ENCODE measurements around the gene ECE1. TPM values are rescaled to one million over a fixed set of nuclear protein-coding genes. Genes with fewer than 3 reads are reported as not detected.
"Not testable (repeated sequence)": the region's sequence is repeated elsewhere in the genome, so short reads cannot be mapped to it uniquely, and the experiment has no call there.

Gene ECE1
- polyA plus RNA-seq, 4 donors, result 45.5 to 51.3 (median 48.6) TPM

DNA sequence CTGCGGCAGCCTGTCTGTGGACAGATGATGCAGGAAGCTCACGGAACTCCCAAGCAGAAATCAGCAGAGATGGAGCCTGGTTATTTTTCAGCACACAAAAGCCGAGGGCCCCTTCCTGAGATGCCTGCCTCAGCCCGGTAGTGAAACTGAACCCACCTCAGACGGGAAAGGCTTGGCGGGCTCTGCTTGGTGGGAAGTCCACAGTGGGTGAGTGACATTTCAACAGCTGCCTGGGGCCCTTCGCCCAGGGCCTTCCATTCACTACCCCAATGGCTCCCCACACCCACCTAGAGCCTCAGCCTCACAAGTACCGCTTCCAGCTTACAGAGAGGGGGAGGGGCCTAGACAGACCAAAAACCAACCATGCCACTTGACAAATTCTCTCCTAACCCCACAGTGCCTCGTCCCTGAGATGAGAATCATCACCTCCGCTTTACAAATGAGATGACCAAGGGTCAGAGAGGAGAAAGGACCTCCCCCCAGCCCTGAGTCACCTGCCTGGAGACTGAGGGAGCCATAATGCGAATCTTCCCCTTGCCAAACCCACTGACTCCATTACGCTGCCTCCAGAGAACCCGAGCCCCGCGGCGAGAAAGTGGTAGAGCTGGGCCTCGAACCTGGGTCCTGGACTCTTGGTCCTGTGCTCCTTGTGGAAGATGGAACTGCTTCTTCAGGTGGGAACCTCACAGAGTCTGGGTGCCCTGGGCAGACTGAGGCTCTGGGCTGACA, 3.4 kb upstream of the ECE1 start:
- DNase-seq (ENCODE audit: low read depth in 4 of 4, low spot score in 3 of 4), result no peak

DNA sequence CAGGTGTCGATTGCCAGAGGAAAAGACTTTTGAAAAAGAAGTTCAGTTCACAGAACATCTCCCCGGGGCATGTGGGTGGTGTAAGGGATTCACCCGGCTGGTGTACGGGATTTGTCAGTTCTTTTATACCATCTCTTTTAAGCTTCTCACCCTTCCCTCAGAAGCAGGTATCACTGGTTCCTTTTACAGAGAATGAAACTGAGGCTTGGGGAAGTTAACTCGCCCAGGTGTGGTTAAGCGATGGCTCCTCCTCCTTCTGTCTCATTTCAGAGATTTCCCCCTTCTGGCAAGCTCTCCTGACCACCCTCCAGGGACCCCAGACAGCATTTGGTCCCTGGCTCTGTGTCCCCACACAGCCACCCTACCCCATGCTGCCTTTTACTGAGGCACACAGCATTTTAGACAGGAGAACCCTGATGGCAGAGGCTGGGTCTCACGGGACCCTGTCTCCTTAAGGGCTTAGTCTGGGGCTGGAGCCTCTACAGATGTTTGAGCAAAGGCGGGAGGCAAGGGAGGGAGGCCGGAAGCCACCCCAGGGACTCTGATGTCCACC, 2.8 kb upstream of the ECE1 start:
- no peak for DNase-seq (ENCODE audit: low read depth in 4 of 4, low spot score in 3 of 4)

DNA sequence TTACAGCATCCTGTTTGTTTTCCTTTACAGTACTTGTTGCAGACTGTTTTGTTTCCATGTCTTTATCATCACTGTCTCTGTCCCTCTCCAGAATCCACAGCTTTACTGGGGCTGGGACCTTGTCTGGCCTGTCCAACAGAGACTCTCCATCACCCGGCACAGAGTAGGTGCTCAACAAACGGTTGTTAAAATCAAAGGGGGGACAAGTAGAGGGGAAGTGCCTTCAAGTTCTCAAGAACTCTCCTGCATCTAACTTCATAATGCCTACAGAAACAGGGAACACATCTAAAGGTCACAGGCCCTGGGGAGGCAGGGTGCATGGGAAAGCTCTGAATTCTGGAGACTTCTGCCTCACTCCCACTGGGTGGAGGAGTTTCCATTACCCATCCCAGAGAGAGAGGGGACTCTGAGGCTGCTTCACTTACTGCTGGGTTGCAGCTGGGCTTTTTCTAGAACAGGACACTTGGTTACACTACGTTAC, 2.3 kb upstream of the ECE1 start:
- no peak for DNase-seq (ENCODE audit: low read depth in 4 of 4, low spot score in 3 of 4)

DNA sequence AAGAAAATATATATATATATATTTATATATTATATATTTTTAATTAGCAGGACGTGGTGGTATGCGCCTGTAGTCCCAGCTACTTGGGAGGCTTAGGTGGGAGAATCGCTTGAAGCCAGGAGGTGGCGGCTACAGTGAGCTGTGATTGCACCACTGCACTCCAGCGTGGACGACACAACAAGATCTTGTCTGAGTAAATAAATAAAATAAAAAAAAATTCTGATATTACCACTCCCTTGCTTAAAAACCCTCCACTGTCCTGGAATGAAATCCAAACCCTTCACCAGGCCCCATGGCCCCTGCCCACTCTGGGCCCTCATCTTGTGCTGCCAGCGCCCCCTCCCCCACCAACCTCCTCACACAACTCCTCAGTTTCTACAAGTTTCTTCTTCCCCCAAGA, 1.7 kb upstream of the ECE1 start:
- DNase-seq (ENCODE audit: low read depth in 4 of 4, low spot score in 3 of 4), result no peak

DNA sequence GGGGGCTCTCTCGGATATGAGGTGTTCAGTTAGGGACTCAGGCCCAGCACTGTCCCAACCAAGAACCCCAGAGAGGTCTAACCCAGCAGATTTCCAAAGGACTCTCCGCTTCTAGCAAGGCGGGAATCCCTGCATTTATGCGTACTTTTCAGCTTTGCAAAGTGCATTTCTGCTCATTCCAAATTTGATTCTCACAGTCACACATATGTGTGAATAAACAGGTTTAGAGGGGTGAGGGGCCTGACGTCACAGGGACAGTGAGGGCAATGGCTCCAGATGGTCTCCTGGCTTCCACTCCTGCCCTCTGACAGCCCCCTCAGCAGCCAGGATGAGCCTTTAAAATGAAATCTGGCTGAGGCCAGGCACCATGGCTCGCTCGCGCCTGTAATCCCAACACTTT, 921 bp upstream of the ECE1 start:
- DNase-seq (ENCODE audit: low read depth in 4 of 4, low spot score in 3 of 4), result no peak

DNA sequence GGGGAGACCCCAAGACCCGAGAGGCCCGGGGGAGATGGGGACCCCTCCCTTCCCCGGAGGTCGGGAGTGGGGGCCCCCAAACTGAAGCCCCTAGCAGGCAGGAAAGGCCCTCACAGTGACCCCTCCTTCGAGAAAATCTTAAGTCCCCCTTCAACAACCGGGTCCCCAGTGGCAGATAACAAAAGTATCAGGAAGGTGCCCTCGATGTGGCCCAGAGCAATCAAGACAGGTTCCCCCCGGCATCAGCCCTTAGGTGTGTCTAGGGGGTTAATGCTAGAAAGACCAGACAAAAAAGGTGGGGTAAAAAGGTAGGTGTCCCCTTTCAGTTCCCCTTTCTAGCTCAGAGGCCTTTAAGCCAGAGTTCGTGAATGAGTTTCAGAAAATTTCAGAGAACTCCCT, 282 bp upstream of the ECE1 start:
- DNase-seq (ENCODE audit: low read depth in 4 of 4, low spot score in 3 of 4), result no peak

DNA sequence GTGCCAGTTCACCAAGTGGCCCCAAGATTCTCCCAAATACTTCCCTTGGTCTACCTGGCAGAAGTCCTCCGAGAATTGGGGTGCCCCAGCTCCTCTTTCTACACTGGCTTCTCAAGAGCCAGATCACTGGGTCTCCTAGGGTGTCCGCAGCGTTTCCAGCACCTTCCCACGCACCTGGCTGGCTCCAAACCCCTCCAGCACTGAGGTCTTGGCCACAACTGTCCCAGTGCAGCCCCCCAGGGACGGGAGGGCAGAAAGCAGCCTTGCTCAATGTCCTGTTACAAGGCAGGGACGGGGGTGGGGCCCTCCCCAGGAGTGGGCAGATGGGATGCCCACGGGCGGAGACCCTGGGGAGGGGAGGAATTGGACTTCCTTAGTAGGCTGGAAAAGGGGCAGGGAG, 1.1 kb downstream of the ECE1 start:
- no peak for DNase-seq (ENCODE audit: low read depth in 4 of 4, low spot score in 3 of 4)

DNA sequence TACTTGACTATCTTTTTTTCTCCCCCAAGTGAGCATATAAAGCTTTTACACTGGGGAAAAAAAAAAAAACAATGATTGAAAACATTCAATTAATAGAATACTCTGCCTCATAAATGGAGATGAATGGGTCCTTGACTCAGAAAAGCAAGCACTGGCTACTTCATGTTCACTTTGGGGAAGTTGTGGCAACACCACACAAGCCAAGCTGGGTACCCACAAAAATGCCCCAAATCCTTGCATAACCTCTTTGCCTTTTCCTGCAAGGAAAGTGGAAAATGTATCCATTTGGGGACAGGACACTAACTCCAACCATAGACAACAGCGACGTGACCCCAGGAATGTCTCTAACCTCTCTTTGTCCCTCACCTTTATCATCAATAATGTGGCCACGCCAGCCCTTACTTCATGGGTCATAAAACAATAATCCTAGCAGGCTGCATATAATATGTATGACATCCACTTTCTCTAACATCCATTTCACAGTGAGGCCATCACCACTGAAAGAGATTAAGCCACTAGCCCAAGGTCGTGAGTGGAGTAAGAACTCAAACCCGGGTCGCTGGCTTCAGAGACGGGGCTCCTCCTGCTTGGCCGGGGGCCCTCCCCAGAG, 2.3 kb downstream of the ECE1 start:
- DNase-seq (ENCODE audit: low read depth in 4 of 4, low spot score in 3 of 4), result no peak

DNA sequence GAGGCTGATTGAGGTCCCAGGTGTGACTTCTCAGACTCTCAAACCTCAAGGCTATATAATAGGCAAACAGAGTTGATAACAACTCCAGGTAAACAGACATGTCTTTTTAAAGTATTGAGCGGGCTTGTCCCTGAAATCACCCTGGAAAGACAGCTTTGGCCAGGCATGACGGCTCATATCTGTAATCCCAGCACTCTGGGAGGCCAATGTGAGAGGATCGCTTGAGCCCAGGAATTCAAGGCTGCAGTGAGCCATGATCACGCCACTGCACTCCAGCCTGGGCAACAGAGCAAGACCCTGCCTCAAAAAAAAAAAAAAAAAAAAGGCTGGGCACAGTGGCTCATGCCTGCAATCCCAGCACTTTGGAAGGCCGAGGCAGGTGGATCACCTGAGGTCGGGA, 4.9 kb downstream of the ECE1 start:
- DNase-seq (ENCODE audit: low read depth in 4 of 4, low spot score in 3 of 4), result not testable (repeated sequence)

DNA sequence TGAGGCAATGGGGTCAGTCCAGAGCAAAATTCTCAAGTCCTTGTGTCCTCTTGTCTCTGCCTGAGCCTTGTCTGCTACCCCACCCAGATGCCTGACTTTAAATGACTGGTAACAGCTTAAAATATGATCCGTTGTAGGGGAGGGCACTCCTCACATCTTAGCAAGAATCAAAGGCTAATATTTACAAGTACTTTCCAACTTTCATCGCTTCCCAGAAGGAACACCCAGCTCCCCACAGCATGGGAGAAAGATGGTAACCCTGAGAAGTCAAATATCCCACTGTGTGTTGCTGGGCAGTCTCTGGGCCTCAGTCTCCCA, 5.2 kb downstream of the ECE1 start:
- DNase-seq (ENCODE audit: low read depth in 4 of 4, low spot score in 3 of 4), result no peak

DNA sequence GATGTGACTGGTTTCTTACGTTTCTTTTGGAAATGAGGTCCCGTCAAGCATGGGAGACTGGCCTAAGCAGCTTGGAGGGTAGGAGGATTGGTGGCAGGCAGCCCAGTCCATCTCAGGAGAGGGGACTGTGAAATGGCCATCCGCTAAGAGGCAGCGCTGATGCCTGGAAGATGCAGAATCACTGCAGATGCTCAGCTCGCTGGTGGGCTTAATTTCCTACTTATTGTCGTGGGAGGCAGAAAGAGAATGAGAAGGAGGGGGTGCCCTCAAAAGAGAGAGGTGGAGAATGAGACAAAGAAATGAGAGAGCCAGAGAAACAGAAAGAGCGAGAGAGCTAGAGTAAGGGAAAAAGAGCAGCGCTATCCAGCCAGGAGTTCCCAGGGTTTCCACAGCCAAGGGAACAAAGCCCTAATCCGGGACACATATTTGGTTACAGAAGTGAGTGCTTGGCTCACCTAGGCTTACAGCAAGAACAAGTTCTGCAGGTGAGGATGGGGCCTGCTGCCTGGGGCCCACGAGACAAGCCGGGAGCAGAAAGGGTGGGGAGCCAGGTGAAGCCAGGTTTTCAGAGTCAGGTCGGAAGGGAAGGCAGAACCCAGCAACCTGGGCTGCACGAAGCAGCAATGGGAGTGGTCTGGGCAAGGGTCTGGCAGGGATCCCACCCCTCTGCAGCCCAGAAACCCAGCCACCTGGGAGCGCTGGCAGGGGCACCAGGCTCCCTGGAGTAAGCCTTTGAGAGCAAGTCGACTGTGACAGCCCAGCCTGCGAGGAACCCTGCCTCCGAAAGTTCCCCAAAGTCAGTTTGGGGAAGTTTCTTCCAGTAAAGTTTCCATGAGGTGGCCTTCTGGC, 5.8 kb downstream of the ECE1 start:
- DNase-seq (ENCODE audit: low read depth in 4 of 4, low spot score in 3 of 4), result no peak

DNA sequence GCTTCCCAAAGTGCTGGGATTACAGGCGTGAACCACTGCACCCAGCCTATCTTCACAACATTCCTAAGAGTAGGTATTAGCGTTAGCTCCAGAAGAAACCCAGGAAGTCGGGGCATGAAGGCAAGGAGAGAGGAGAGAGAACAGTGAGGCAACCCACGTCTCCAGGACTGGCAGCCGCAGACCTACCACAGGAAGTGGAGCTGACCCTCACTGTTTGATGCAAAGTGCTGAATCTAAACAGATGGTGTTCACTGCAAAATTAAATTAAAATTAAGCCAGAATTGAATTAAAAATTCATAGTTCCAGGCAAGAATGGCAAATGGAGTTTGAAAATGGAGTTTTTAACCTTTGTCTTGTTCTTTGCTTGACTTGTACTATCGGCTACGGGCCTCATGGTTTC, 6.7 kb downstream of the ECE1 start:
- DNase-seq (ENCODE audit: low read depth in 4 of 4, low spot score in 3 of 4), result no peak

DNA sequence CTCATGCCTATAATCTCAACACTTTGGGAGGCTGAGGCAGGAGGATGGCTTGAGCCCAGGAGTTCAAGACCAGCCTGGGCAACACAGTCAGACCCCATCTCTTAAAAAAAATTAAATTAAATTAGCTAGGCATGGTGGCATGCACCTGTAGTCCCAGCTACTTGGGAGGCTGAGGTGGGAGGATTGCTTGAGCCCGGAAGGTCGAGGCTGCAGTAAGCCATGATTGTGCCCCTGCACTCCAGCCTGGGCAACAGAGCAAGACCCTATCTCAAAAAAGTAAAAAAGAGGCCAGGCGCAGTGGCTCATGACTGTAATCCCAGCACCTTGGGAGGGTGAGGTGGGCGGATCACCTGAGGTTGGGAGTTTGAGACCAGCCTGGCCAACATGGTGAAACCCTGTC, 8.2 kb downstream of the ECE1 start:
- not testable (repeated sequence) for DNase-seq (ENCODE audit: low read depth in 4 of 4, low spot score in 3 of 4)

DNA sequence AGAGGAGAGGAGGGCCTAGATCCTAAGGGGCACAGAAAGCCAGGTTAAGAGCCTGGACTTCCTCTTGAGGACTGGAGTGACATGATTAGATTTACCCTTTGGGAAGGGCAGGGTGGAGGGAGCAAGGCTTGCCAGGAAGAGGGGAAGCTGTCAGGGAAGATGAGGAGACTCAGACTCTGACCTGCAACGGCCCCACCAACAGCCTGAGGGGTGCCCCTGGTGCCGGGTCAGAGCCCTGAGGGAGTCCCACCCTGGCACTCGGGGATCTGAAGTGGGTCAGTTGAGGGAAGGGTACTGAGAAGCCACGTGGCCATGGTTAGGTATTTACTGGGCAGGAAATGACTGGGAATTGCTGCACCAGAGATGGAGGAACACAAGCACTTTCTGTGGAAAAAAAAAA, 9.8 kb downstream of the ECE1 start:
- DNase-seq (ENCODE audit: low read depth in 4 of 4, low spot score in 3 of 4), result no peak

DNA sequence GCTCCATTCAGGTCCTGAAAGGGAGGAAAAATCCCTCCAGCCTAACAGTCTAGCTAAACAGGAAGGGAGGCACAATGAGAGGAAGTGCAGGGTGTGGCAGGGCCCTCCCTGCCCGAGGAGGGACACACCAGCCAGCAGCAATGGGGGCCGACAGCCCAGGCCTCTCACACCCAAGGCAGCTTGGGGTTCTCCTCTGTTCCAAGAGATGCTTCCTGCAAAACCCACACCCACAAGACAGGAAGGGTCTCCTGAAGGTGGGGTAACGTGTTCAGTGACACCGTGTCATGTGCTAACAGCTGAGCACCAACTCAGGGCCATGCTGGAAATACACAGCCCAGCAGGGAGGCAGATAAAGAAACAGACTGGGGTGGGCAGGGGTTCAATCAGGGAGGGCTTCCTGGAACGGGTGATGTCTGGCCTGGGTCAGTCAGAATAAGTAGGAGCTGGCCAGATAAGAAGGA, 10.2 kb downstream of the ECE1 start:
- DNase-seq (ENCODE audit: low read depth in 4 of 4, low spot score in 3 of 4), result no peak

DNA sequence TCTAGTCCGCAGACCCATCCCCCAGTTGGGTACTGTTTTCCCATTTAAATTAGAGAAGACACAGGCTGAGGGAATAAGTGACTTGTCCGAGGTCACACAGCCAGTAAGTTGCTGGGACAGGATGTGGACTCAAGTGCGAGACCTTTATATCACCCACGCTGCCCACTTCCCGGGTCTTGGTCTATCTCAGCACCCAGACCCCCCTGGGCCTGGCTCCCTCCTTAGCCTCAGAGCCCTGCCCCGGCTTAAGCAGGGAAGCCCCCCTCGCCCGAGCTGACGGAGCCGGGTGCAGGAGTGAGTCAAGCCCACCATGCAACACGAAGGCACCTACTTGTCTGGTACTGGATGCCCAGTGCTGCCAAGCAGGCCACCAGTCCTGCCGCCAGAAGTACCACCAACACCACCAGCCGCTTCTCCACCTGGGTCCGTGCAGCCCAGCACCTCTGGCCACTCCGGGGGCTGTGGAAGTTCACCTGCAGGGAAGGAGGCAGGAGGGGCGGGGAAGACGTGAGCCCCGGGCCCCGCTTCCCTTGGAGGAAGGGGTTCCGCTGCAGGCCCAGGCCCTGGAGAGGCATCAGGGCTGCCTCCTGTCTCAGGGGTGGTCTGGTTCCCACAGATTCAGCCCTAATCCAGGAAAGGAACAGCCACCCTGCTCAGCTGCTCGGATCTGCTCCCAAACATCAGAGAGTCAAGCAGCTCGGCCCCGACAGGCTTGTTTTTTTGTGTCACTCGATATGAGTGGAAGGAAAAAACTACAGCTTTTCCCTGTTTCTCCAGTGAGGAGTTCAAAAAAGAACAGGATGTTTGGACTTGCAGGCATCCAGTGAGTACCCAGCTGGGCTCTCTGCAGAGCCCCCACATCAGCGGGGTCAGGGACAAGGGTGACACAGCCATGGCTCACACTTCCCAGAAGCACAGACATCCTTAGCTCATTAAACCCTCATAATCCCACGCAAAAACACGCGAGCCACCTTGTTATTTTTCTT, 11.1 kb downstream of the ECE1 start:
- DNase-seq (ENCODE audit: low read depth in 4 of 4, low spot score in 3 of 4), result no peak

DNA sequence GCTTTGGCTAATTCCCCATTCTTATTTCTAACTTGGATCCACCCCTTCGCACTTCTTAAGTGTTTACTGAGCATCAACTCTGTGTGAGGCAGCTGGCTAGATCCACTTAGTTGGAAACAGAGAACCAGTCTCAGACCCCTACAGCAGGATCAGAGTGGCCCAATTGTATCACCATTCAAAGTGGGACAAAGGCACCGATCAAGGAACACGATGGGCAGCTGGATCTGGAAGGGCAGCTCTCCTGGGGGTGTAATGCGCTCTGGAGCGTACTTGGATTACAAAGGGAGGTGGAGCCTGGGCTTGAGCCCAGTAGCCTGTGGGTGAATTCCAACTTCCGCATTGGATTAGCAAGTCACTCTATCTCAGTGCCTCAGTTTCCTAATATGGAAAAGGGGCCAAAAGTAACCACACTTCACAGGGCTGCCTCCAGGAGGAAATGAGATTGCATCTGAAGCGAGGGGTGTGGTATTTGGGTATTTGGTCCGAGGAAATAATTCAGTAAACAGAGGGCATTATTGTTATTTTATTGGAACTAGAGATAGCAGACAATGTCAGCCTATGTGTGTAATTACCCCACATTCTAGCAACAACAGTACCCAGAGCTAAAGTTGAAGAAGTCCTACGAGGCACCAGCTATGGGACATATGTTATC, 11.9 kb downstream of the ECE1 start:
- no peak for DNase-seq (ENCODE audit: low read depth in 4 of 4, low spot score in 3 of 4)

DNA sequence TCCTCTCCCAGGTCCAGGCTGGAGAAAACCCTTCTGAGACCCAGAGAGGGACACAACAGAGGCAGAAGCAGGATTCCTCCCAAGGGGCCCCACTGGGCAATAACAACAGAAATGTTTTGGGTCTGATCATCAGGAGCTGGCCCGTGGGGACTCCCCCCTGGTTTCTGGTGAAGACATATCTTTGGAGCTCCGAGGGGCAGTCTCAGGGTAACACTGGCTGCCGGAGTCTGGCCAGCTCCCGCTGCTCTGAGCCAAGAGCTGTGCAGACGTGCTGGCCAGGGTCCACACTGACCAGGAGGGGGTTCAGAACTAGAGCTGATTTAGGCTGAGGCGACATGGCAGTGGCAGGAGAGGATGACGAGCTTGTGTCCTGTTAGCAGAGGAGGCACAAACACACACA, 13.1 kb downstream of the ECE1 start:
- DNase-seq (ENCODE audit: low read depth in 4 of 4, low spot score in 3 of 4), result no peak

DNA sequence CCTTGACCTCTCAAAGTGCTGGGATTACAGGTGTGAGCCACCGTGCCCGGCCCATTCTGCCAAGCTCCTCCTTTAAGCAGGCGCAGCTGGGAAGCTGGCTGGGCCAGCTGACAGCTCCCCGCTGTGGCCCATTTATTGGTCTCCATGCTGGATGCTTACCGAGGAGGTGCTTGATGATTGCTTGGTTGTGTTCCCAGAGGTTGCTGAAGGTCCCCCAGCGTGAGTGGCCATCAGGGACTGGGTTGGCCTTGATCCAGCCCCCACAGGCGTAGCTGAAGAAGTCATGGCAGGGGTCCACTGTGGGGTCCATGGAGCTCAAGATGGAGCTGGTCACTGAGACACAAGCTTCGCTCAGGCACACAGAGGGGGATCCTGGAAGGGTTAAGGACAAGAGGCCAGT, 17.7 kb downstream of the ECE1 start:
- DNase-seq (ENCODE audit: low read depth in 4 of 4, low spot score in 3 of 4), result no peak

DNA sequence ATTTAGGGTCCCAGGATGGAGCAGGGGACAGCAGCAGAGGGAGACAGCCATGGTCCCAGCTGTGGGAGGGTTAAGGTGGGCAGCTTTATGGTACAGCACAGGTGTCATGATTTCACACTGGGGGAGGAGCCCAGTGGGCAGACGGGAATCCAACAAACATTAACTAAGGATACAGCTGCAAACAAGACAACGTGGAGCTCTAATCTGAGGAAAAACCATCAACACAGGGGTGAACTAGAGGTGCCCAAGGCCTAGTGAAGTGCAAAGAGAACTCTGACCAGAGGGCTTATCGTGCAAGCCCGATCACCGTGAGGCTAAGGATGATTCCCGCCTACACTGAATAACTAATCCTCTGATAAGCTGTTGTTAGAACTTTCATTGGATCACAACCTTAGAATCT, 18.7 kb downstream of the ECE1 start:
- no peak for DNase-seq (ENCODE audit: low read depth in 4 of 4, low spot score in 3 of 4)
